Measurements from ENCODE around the gene CDK6. TPM values are rescaled to one million over a fixed set of nuclear protein-coding genes. Genes with fewer than 3 reads are reported as not detected.

The CDK6 gene
- total and polyA plus RNA-seq, 2 of the 8 experiments (the other 6 are each of a cell fraction or from before 2014, with no cell fraction given): 5.9 to 18.9 TPM

DNA sequence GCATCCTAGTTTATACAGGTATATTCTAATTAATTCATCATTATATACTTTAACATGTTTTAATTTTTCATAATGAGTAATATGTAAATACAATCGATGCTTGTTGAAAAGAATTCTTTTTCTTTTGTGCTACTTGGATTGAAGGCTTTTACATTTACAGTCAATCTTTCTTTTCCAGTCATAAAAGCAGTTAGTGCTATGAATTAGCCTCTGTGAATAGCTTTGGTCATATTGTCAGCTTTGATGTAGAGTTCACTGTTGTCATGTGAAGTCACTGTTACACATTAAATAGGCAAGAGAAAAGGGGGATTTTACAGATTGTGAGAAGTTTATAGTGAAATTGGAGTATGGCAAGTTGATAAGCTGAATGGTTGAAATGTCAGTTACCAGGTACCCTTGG, 142.9 kb downstream of the CDK6 start:
- no peak for DNase-seq (ENCODE audit: low read depth in 1 of 2, low spot score in 2 of 2)
- peaks cover 9% of the 10 kb centered on the region for H3K23me2 ChIP-seq (ENCODE audit: low read depth, low read length)
- no peak overlapping the region for H2AK5ac ChIP-seq (ENCODE audit: low read depth, low read length)
- no peaks in the 10 kb centered on the region for H3K79me1 ChIP-seq (ENCODE audit: low read depth, low read length)
- H3K23ac ChIP-seq (ENCODE audit: insufficient read length): no peak overlapping the region
- FAIRE-seq: no peak
- no peak overlapping the region for H2BK120ac ChIP-seq (replicated peaks; ENCODE audit: low read depth, low read length)
- H2BK12ac ChIP-seq (ENCODE audit: low read depth, low read length): no peak overlapping the region
- no peaks in the 10 kb centered on the region for H3K27me3 ChIP-seq (replicated peaks in 1 of 4; ENCODE audit: control insufficient read depth in 3 of 4, extremely low read depth in 1 of 4, insufficient read depth in 3 of 4, low read length in 3 of 4)
- no peak overlapping the region for H2BK15ac ChIP-seq (ENCODE audit: low read length)
- no peak overlapping the region for H2AFZ ChIP-seq (ENCODE audit: low read length)
- ChIA-PET CTCF (ENCODE audit: partially characterized antibody) (interaction anchor here (2.5 kb wide), 1 partner anchor 139 kb away, joined by 17 read pairs; no protein-coding TSS in a partner anchor), POLR2A (ENCODE audit: partially characterized antibody) (no interaction called here)
- H4K91ac ChIP-seq (replicated peaks; ENCODE audit: insufficient read length, low read length): no peak overlapping the region
- H4K8ac ChIP-seq (ENCODE audit: extremely low read depth, insufficient read depth, low read length): no peak overlapping the region
- WGBS, 2 experiments (ENCODE audit: extremely low coverage in 1 of 2, insufficient coverage in 1 of 2, insufficient read length in 1 of 2, insufficient replicate concordance in 2 of 2, low coverage in 1 of 2, low lambda C conversion rate in 2 of 2, missing lambda C conversion rate in 1 of 2): 100% methylated on average over 1 of the region's 1 CpG; no CpG with 5 or more reads in 1 of the 2 experiments
- H4K5ac ChIP-seq (ENCODE audit: insufficient read length, low read depth, low read length): no peak overlapping the region
- H4K20me1 ChIP-seq (replicated peaks in 1 of 2; ENCODE audit: control insufficient read depth in 1 of 2, insufficient read depth in 2 of 2, low read length in 2 of 2): no peaks in the 10 kb centered on the region
- no peak overlapping the region for H3K27ac ChIP-seq (ENCODE audit: low read depth, low read length)
- no peaks in the 10 kb centered on the region for H3K36me3 ChIP-seq (ENCODE audit: control insufficient read depth in 2 of 4, insufficient read depth in 4 of 4, low read length in 3 of 4)
- no peak overlapping the region for H3K18ac ChIP-seq (ENCODE audit: extremely low read depth, low read length)
- H3K4me2 ChIP-seq (ENCODE audit: insufficient read depth in 1 of 2, low read depth in 2 of 2, low read length in 2 of 2): no peak overlapping the region
- H3K9ac ChIP-seq (replicated peaks in 1 of 4; ENCODE audit: extremely low read depth in 1 of 4, low read depth in 3 of 4, low read length in 3 of 4): no peak overlapping the region
- no peak overlapping the region for H3K56ac ChIP-seq (replicated peaks; ENCODE audit: insufficient read length, low read depth, low read length)
- no peak overlapping the region for H3K14ac ChIP-seq (ENCODE audit: insufficient read length)
- no peak overlapping the region for H2BK20ac ChIP-seq (ENCODE audit: low read length)
- no peaks in the 10 kb centered on the region for H3K79me2 ChIP-seq (ENCODE audit: control insufficient read depth in 1 of 2, insufficient read depth in 2 of 2, low read length in 2 of 2)
- H2BK5ac ChIP-seq (ENCODE audit: low read depth, low read length): no peak overlapping the region
- no peak overlapping the region for H3K4me3 ChIP-seq (ENCODE audit: extremely low read depth in 1 of 4, insufficient read depth in 2 of 4, low read depth in 3 of 4, low read length in 4 of 4)
- H3K4ac ChIP-seq (replicated peaks; ENCODE audit: insufficient read length, low read depth, low read length): no peak overlapping the region
- no peaks in the 10 kb centered on the region for H3K9me3 ChIP-seq (ENCODE audit: insufficient read depth in 2 of 2, low read depth in 1 of 2, low read length in 1 of 2)
- H3K4me1 ChIP-seq (replicated peaks in 1 of 4; ENCODE audit: control insufficient read depth in 3 of 4, insufficient read depth in 4 of 4, low read length in 3 of 4): peaks cover 0 to 6% (median 2%) of the 10 kb centered on the region in 4 experiments; a peak in 3 of 7 replicates
- TF ChIP-seq SUZ12 (IDR thresholded peaks at IDR 0.05; ENCODE audit: low read length) (no peak), SP2 (IDR thresholded peaks at IDR 0.05; ENCODE audit: low read length) (no peak), SIX5 (IDR thresholded peaks at IDR 0.05; ENCODE audit: low read depth, low read length) (no peak), ZNF274 (IDR thresholded peaks at IDR 0.05; ENCODE audit: borderline replicate concordance, extremely low read depth, low read length) (no peak), SP4 (IDR thresholded peaks at IDR 0.05; ENCODE audit: low read length) (no peak), POLR2AphosphoS5 (IDR thresholded peaks at IDR 0.05; ENCODE audit: low read depth, low read length) (no peak), FOSL1 (IDR thresholded peaks at IDR 0.05; ENCODE audit: insufficient read depth, low read depth, low read length) (no peak), GABPA (IDR thresholded peaks at IDR 0.05; ENCODE audit: borderline replicate concordance, insufficient read depth, low read length) (no peak), USF2 (IDR thresholded peaks at IDR 0.05; ENCODE audit: low read length) (no peak), SIN3A (conservative IDR thresholded peaks at IDR 0.05 in 1 of 2, IDR thresholded peaks at IDR 0.05 in 1 of 2; ENCODE audit: low read depth in 1 of 2, low read length in 2 of 2) (no peak), GTF2F1 (IDR thresholded peaks at IDR 0.05; ENCODE audit: borderline replicate concordance, low read depth, low read length) (no peak), TCF12 (IDR thresholded peaks at IDR 0.05; ENCODE audit: low read depth, low read length) (no peak), ATF3 (IDR thresholded peaks at IDR 0.05; ENCODE audit: insufficient read depth, low read depth, low read length) (no peak)

Data from H1 (cell line).